GM10266 (cell line): Measurements from ENCODE around the gene TOP3B.

ENCODE experiments used
- DNase-seq: peaks from one replicate; pipeline ENCODE4 v3.0.0; 2012; ENCODE audit errors: extremely low spot score
- CTCF ChIP-seq: IDR thresholded peaks from 2 replicates; pipeline ENCODE4 v1.5.1; 2012; ENCODE audit warnings: mild to moderate bottlenecking, low read depth; ENCODE audit not compliant: control insufficient read depth, insufficient read depth; ENCODE audit errors: missing control alignments

TOP3B gene

DNA sequence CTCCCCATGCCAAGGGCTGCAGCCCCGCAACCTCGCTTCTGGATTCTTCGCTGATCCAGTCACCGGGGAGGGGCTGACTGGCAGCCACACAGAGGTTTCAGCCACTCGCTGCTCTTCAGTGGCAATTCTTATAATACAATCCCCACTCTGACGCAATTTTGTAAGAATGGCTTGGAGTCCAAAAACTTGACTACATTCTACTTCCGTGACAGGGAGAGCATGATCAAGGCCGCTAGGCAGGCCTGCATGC, 44.8 kb downstream of the TOP3B start:
- no peak for TF ChIP-seq CTCF
- DNase-seq, result no peak

GRCh38 chr22:21937041-21937820, 45.4 kb downstream of the TOP3B start:
- TF ChIP-seq CTCF, result no peak
- no peak for DNase-seq

DNA sequence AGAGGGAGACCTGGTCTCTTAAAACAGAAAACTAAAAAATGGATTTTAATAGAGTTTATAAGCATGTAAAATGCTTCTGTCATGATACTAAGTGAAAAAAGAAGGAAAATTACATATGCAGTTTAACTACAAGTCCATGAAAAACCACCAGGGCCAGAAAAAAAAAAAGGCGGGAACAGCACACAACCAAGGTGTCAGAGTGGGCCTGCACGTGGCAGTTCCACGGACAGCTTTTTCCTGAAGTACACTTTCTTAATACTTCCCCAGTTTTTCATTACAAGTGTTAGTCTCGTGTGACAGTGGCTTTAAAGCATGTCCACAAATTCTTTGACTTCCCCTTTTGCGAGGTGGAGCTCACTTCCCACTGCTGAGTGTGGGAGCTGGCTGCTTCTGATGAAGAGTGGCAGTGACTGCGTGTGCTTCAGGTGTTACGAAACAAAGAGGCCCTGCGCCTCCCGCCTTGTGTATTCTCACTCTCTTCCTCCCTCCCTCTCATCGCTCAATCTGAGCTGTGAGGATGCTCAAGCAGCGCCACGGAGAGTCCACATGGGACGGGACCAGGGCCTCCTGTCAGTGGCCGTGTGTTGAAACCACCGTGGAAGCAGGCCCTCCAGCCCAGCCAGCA, 46.3 kb downstream of the TOP3B start:
- TF ChIP-seq CTCF, result no peak
- DNase-seq, result no peak

DNA sequence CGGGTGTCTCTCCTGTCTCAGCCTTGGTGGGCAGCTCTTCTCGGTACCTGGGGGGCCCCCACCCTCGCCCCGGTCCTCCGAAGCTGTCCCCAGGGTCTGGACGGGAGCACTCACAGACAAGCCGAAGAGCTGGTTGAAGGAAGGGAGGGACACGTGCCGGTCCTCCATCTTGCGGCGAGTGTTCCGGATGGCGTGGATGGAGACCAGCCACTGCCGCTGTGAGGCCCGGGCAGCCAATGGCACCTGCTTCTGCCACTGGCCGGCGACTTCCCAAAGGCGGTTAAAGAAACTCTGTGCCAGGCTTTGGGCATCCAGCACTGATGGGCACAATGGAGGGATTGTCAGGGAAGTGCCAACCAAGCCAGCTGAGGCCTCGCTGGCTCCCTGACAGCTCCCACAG, 48.7 kb downstream of the TOP3B start:
- no peak for DNase-seq
- no peak for TF ChIP-seq CTCF

GRCh38 chr22:21933413-21933812, 49.2 kb downstream of the TOP3B start:
- TF ChIP-seq CTCF, result no peak
- no peak for DNase-seq

- no peak for DNase-seq
- TF ChIP-seq CTCF, result no peak
These were observed 50.2 kb downstream of the TOP3B start for GRCh38 chr22:21932347-21932746.

- TF ChIP-seq CTCF, result no peak
- DNase-seq, result no peak
These were observed 51.5 kb downstream of the TOP3B start for GRCh38 chr22:21931056-21931455.
